ENCODE results near the gene TBC1D32.
"Not testable (repeated sequence)": the region's sequence is repeated elsewhere in the genome, so short reads cannot be mapped to it uniquely, and the experiment has no call there.

Gene TBC1D32

GRCh38 chr6:121236984-121237383 lies 97.3 kb downstream of the TBC1D32 start:
- TF ChIP-seq, protein P1, sequence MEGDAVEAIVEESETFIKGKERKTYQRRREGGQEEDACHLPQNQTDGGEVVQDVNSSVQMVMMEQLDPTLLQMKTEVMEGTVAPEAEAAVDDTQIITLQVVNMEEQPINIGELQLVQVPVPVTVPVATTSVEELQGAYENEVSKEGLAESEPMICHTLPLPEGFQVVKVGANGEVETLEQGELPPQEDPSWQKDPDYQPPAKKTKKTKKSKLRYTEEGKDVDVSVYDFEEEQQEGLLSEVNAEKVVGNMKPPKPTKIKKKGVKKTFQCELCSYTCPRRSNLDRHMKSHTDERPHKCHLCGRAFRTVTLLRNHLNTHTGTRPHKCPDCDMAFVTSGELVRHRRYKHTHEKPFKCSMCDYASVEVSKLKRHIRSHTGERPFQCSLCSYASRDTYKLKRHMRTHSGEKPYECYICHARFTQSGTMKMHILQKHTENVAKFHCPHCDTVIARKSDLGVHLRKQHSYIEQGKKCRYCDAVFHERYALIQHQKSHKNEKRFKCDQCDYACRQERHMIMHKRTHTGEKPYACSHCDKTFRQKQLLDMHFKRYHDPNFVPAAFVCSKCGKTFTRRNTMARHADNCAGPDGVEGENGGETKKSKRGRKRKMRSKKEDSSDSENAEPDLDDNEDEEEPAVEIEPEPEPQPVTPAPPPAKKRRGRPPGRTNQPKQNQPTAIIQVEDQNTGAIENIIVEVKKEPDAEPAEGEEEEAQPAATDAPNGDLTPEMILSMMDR (IDR thresholded peaks at IDR 0.05; ENCODE audit: extremely low read depth, insufficient read depth, missing control alignments) = no peak
- in situ Hi-C loops (cut with MboI; ENCODE audit: low pct_unique_long_range_greater_than_20kb, low sequenced_read_pairs, unreplicated experiment) = no loop called here
- DNase-seq (ENCODE audit: low spot score) = no peak

GRCh38 chr6:121235386-121235785 lies 98.9 kb downstream of the TBC1D32 start:
- TF ChIP-seq, protein P1 (IDR thresholded peaks at IDR 0.05; ENCODE audit: extremely low read depth, insufficient read depth, missing control alignments) = no peak
- DNase-seq (ENCODE audit: low spot score) = no peak
- in situ Hi-C loops (cut with MboI; ENCODE audit: low pct_unique_long_range_greater_than_20kb, low sequenced_read_pairs, unreplicated experiment) = no loop called here

DNA sequence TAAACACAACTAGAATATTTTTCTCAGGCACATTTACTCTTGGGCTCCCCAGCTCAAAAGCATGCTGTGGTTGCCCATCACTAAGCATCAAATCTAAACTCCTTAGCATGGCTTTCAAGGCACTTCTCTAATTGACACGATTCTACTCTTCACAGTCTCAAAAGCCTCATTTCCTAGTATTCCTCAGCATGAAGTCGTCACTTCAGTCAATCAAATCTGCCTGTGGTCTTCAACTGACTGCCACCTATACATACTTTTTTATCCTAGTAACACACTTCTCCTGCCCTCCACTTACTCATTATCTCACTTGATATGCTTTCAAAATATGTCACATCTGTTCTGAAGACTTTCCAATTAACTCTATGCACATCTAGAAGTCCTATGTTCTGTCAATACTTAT lies 110.3 kb downstream of the TBC1D32 start:
- TF ChIP-seq, protein P1 (IDR thresholded peaks at IDR 0.05; ENCODE audit: extremely low read depth, insufficient read depth, missing control alignments) = no peak
- no peak for DNase-seq (ENCODE audit: low spot score)
- in situ Hi-C loops (cut with MboI; ENCODE audit: low pct_unique_long_range_greater_than_20kb, low sequenced_read_pairs, unreplicated experiment) = no loop called here

- no peak for DNase-seq (ENCODE audit: low spot score)
- TF ChIP-seq, protein P1 (IDR thresholded peaks at IDR 0.05; ENCODE audit: extremely low read depth, insufficient read depth, missing control alignments) = no peak
- in situ Hi-C loops (cut with MboI; ENCODE audit: low pct_unique_long_range_greater_than_20kb, low sequenced_read_pairs, unreplicated experiment) = no loop called here
Observed at GRCh38 chr6:121223212-121223611, 111.1 kb downstream of the TBC1D32 start.

- TF ChIP-seq, protein P1 (IDR thresholded peaks at IDR 0.05; ENCODE audit: extremely low read depth, insufficient read depth, missing control alignments) = no peak
- in situ Hi-C loops (cut with MboI; ENCODE audit: low pct_unique_long_range_greater_than_20kb, low sequenced_read_pairs, unreplicated experiment) = no loop called here
- DNase-seq (ENCODE audit: low spot score) = no peak
Observed at GRCh38 chr6:121222656-121223055, 111.6 kb downstream of the TBC1D32 start.

DNA sequence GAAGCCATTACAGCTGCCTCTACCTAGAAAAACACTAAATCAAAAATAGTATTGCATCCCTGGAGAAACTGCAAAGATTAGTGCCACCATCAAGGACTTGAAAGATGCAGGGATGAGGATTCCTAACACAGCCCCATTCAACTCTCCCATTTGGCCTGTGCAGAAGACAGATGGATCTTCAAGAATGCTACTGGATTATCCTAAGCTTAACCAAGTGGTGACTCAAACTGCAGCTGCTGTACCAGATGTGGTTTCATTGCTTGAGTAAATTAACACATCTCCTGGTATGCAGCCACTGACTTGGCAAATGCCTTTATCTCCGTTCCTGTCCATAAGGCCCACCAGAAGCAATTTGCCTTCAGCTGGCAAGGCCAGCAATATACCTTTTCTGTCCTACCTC lies 117.4 kb downstream of the TBC1D32 start:
- in situ Hi-C loops (cut with MboI; ENCODE audit: low pct_unique_long_range_greater_than_20kb, low sequenced_read_pairs, unreplicated experiment) = no loop called here
- no peak for DNase-seq (ENCODE audit: low spot score)
- TF ChIP-seq, protein P1 (IDR thresholded peaks at IDR 0.05; ENCODE audit: extremely low read depth, insufficient read depth, missing control alignments) = no peak

DNA sequence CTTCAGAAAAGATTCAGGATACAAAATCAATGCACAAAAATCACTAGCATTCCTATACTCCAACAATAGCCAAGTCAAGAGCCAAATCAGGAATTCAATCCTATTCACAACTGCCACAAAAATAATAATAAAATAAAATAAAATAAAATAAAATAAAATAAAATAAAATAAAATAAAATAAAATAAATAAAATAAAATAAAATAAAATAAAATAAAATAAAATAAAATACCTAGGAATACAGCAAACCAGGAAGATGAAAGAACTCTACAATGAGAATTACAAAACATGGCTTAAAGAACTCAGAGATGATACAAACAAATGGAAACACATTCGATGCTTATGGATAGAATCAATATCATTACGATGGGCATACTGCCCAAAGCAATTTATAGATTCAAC lies 120.9 kb downstream of the TBC1D32 start:
- in situ Hi-C loops (cut with MboI; ENCODE audit: low pct_unique_long_range_greater_than_20kb, low sequenced_read_pairs, unreplicated experiment); DNase-seq (ENCODE audit: low spot score): not testable (repeated sequence)

Data from GM13977 (cell line).